HCT116 (cell line): ENCODE data around the gene SDK1. TPM values are rescaled to one million over a fixed set of nuclear protein-coding genes. Genes with fewer than 3 reads are reported as not detected.

Experiments
- ATAC-seq: fragments of 200-7000 bp; cut with Tn5 transposase; 2 replicates; pipeline ENCODE4 v1.9.1; 2020; ENCODE audit warnings: mild to moderate bottlenecking, moderate library complexity
- BruUV-seq: library from RNA; stranded (reverse); fragments of 400-500 nt; replicated peaks from 2 replicates; lab custom pipeline; 2021; lab: Mats Ljungman, UMichigan
- CTCF ChIA-PET: fragments of 300-600 bp; sonication (Branson Sonifier 250); formaldehyde crosslinking; loops from one replicate; lab custom pipeline; 2021; ENCODE audit warnings: antibody characterized with exemption; lab: Charles Lee
- POLR2A ChIA-PET: fragments of 300-600, 350-600 bp; sonication (Branson Sonifier 250); formaldehyde crosslinking; loops from one replicate; lab custom pipeline; 2021; ENCODE audit warnings: antibody characterized with exemption; lab: Charles Lee
- RAD21 ChIA-PET, 2 experiments: fragments of 300-600 bp; sonication (Branson Sonifier 250); formaldehyde crosslinking; loops; one replicate each; lab custom pipeline; 2023; ENCODE audit warnings: low total read pairs in 2 of 2; ENCODE audit not compliant: uncharacterized antibody in 2 of 2, unreplicated experiment in 2 of 2, low non-redundant PET in 1 of 2; lab: Charles Lee
- DNase-seq: peaks from one replicate; pipeline ENCODE4 v3.0.0-alpha.2; 2010; ENCODE audit warnings: low read depth, low spot score
- H2AFZ ChIP-seq: fragments of 200-600 bp; shearing (Covaris generic), sonication (generic); 2 replicates; pipeline ENCODE4 v1.6.1; 2017; ENCODE audit warnings: low read depth, mixed run types, mixed read lengths, antibody characterized with exemption, low read length; ENCODE audit not compliant: poor library complexity, severe bottlenecking
- H3K27ac ChIP-seq: 2 replicates; pipeline ENCODE4 v1.5.1; 2012; ENCODE audit warnings: low read depth, low read length
- H3K27me3 ChIP-seq: fragments of 200-600 bp; sonication (generic); 2 replicates; pipeline ENCODE4 v1.6.1; 2016; ENCODE audit warnings: mixed run types, low read length, mixed read lengths; ENCODE audit not compliant: insufficient read depth
- H3K36me3 ChIP-seq, 2 experiments: fragments of 200-500 bp in 1 of 2; fragments of 200-600 bp in 1 of 2; sonication (Bioruptor generic) in 1 of 2; sonication (generic) in 1 of 2; 2 replicates each; pipeline versions ENCODE4 v1.5.1 to v1.6.1; 2014 to 2016; ENCODE audit warnings: low read length in 2 of 2, inconsistent platforms in 1 of 2, mixed read lengths in 1 of 2, mixed run types in 1 of 2; ENCODE audit not compliant: insufficient read depth in 2 of 2, control insufficient read depth in 1 of 2
- H3K4me1 ChIP-seq, 2 experiments: fragments of 200-600 bp in 1 of 2; sonication (generic) in 1 of 2; 2 replicates each; pipeline versions ENCODE4 v1.5.1 to v1.6.1; 2012 to 2017; ENCODE audit warnings: low read length in 2 of 2, inconsistent platforms in 1 of 2, mild to moderate bottlenecking in 1 of 2, mixed read lengths in 1 of 2, mixed run types in 1 of 2, moderate library complexity in 1 of 2; ENCODE audit not compliant: insufficient read depth in 2 of 2, control insufficient read depth in 1 of 2
- H3K4me2 ChIP-seq: fragments of 200-600 bp; sonication (generic); 2 replicates; pipeline ENCODE4 v1.6.1; 2017; ENCODE audit warnings: mixed run types, low read length, mixed read lengths
- H3K4me3 ChIP-seq, 2 experiments: fragments of 200-600 bp in 1 of 2; sonication (generic) in 1 of 2; replicated peaks in 1 of 2; 2 replicates each; pipeline ENCODE4 v1.5.1; 2011 to 2016; ENCODE audit warnings: low read length in 2 of 2, control low read depth in 1 of 2, low read depth in 1 of 2, mild to moderate bottlenecking in 1 of 2, mixed read lengths in 1 of 2, mixed run types in 1 of 2
- H3K79me2 ChIP-seq: fragments of 200-600 bp; sonication (generic); 2 replicates; pipeline ENCODE4 v1.6.1; 2017; ENCODE audit warnings: mild to moderate bottlenecking, mixed run types, low read length, moderate library complexity, mixed read lengths; ENCODE audit not compliant: insufficient read depth
- H3K9ac ChIP-seq: fragments of 200-600 bp; sonication (generic); 2 replicates; pipeline ENCODE4 v1.6.1; 2016; ENCODE audit warnings: low read length, mixed read lengths
- H3K9me2 ChIP-seq: fragments of 200-600 bp; sonication (generic), shearing (Covaris generic); 2 replicates; pipeline ENCODE4 v1.6.1; 2017; ENCODE audit warnings: mixed run types, mild to moderate bottlenecking, moderate library complexity; ENCODE audit not compliant: insufficient read depth
- H3K9me3 ChIP-seq, 2 experiments: fragments of 200-500 bp in 1 of 2; fragments of 200-600 bp in 1 of 2; sonication (Bioruptor generic) in 1 of 2; sonication (generic) in 1 of 2; 2 replicates each; pipeline ENCODE4 v1.6.1; 2014 to 2017; ENCODE audit warnings: low read length in 2 of 2, mixed read lengths in 2 of 2, inconsistent platforms in 1 of 2, low read depth in 1 of 2, mild to moderate bottlenecking in 1 of 2, mixed run types in 1 of 2, moderate library complexity in 1 of 2; ENCODE audit not compliant: control insufficient read depth in 1 of 2, insufficient read depth in 1 of 2
- H4K20me1 ChIP-seq: fragments of 200-600 bp; sonication (generic), shearing (Covaris generic); 2 replicates; pipeline ENCODE4 v1.6.1; 2017; ENCODE audit warnings: mixed run types, mild to moderate bottlenecking, moderate library complexity; ENCODE audit not compliant: insufficient read depth
- CTCF ChIP-seq, 3 experiments: fragments of 200-600 bp in 1 of 3; sonication (generic) in 1 of 3; IDR thresholded peaks in 2 of 3; conservative IDR thresholded peaks in 1 of 3; 2 replicates each; pipeline ENCODE4 v1.5.1; 2012 to 2017; ENCODE audit warnings: low read depth in 2 of 3, low read length in 2 of 3, antibody characterized with exemption in 1 of 3, borderline replicate concordance in 1 of 3, control low read depth in 1 of 3, mild to moderate bottlenecking in 1 of 3, mixed read lengths in 1 of 3, mixed run types in 1 of 3, moderate library complexity in 1 of 3; ENCODE audit not compliant: insufficient read depth in 1 of 3
- ELF1 ChIP-seq: IDR thresholded peaks from 2 replicates; pipeline ENCODE4 v1.6.1; 2012; ENCODE audit warnings: low read depth, borderline replicate concordance
- EZH2 ChIP-seq: fragments of 200-600 bp; sonication (generic); IDR thresholded peaks from 2 replicates; pipeline ENCODE4 v1.6.1; 2017; ENCODE audit warnings: antibody characterized with exemption, mixed run types
- FOSL1 ChIP-seq: IDR thresholded peaks from 2 replicates; pipeline ENCODE4 v1.6.1; 2012; ENCODE audit warnings: low read depth
- JUND ChIP-seq: IDR thresholded peaks from 2 replicates; pipeline ENCODE4 v1.6.1; 2012
- MAX ChIP-seq: IDR thresholded peaks from 2 replicates; pipeline ENCODE4 v1.6.1; 2012
- POLR2A ChIP-seq: IDR thresholded peaks from 2 replicates; pipeline ENCODE4 v1.7.0; 2011; ENCODE audit warnings: borderline replicate concordance; ENCODE audit not compliant: insufficient read depth, insufficient read length; ENCODE audit errors: extremely low read depth
- POLR2AphosphoS5 ChIP-seq: IDR thresholded peaks from 2 replicates; pipeline ENCODE4 v1.6.1; 2011; ENCODE audit warnings: mild to moderate bottlenecking, low read depth, low read length, moderate library complexity
- RAD21 ChIP-seq: IDR thresholded peaks from 2 replicates; pipeline ENCODE4 v1.6.1; 2012; ENCODE audit warnings: low read depth, mild to moderate bottlenecking
- SIN3A ChIP-seq: IDR thresholded peaks from 2 replicates; pipeline ENCODE4 v1.6.1; 2012; ENCODE audit warnings: low read depth
- SRF ChIP-seq: IDR thresholded peaks from 2 replicates; pipeline ENCODE4 v1.6.1; 2012; ENCODE audit warnings: low read depth
- TCF7L2 ChIP-seq: IDR thresholded peaks from 2 replicates; pipeline ENCODE4 v1.7.0; 2011; ENCODE audit warnings: borderline replicate concordance, inconsistent platforms; ENCODE audit not compliant: insufficient read depth, insufficient read length; ENCODE audit errors: extremely low read depth
- YY1 ChIP-seq: IDR thresholded peaks from 2 replicates; pipeline ENCODE4 v1.6.1; 2011; ENCODE audit warnings: low read length, low read depth, moderate library complexity, mild to moderate bottlenecking; ENCODE audit not compliant: insufficient replicate concordance; ENCODE audit errors: extremely low read depth
- ZFX ChIP-seq: fragments of 450-650 bp; IDR thresholded peaks from 2 replicates; pipeline ENCODE4 v1.6.1; 2017
- ZNF274 ChIP-seq: fragments of 200-500 bp; sonication (Bioruptor generic); IDR thresholded peaks from 2 replicates; pipeline ENCODE4 v1.6.1; 2014; ENCODE audit warnings: mild to moderate bottlenecking, low read depth, low read length, inconsistent platforms
- intact Hi-C: fragments of 100-400 bp; cut with micrococcal nuclease; formaldehyde crosslinking; loops from 2 replicates; pipeline ENCODE4 v1.10.0; 2022
- total RNA-seq: library from RNA; stranded (reverse); gene quantifications from one replicate; pipeline ENCODE4 v1.2.1, GENCODE V29; 2021; ENCODE audit not compliant: unreplicated experiment
- TF ChIP-seq, protein P1 (sequence below): IDR thresholded peaks from 2 replicates; pipeline ENCODE4 v1.6.1; 2011; ENCODE audit warnings: mild to moderate bottlenecking, low read length, moderate library complexity; ENCODE audit not compliant: insufficient replicate concordance; ENCODE audit errors: extremely low read depth
- TF ChIP-seq, protein P2 (sequence below): IDR thresholded peaks from 2 replicates; pipeline ENCODE4 v1.6.1; 2012

Gene SDK1
- total RNA-seq, 1 experiment from 2014 or later: 0.05 TPM

DNA sequence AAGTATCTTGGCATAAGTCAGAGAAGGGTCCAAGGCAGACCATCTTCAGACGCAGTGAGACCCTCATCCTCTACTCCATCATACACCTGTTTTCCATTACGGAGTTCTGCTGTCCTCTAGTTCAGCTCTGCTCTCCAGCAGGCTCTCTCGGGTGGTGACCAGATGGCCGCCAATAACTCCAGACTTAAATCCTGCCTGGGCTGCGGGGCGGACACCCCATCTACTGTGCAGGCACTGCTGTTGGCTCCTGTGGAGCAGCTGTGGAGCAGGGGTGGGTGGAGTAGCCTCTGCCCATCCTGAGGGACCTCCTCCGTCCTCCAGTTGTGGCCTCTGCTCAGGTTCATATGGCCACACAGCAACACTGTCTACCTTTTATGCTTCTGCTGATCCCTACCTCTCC is 608.1 kb downstream of the SDK1 start:
- Histone ChIP-seq H3K79me2 (no peaks in the 10 kb centered on the region), H3K9me3 (no peaks in the 10 kb centered on the region), H3K27me3 (0 out of 2 replicates have a peak, but pooled peaks cover 3% of the 10 kb centered on the region), H3K36me3 (no peaks in the 10 kb centered on the region), H3K9ac (no peak overlapping the region), H3K9me2 (no peaks in the 10 kb centered on the region), H3K4me3 (no peak overlapping the region), H3K4me1 (peaks cover 0 to 9% of the 10 kb centered on the region in 2 experiments; a peak in 2 of 4 replicates), H3K4me2 (no peak overlapping the region), H2AFZ (no peak overlapping the region), H3K27ac (no peak overlapping the region), H4K20me1 (no peaks in the 10 kb centered on the region)
- CTCF ChIA-PET: no interaction called here
- TF ChIP-seq YY1: no peak
- no peak for TF ChIP-seq POLR2A
- TF ChIP-seq SRF: no peak
- no peak for TF ChIP-seq FOSL1
- TF ChIP-seq, protein P1, sequence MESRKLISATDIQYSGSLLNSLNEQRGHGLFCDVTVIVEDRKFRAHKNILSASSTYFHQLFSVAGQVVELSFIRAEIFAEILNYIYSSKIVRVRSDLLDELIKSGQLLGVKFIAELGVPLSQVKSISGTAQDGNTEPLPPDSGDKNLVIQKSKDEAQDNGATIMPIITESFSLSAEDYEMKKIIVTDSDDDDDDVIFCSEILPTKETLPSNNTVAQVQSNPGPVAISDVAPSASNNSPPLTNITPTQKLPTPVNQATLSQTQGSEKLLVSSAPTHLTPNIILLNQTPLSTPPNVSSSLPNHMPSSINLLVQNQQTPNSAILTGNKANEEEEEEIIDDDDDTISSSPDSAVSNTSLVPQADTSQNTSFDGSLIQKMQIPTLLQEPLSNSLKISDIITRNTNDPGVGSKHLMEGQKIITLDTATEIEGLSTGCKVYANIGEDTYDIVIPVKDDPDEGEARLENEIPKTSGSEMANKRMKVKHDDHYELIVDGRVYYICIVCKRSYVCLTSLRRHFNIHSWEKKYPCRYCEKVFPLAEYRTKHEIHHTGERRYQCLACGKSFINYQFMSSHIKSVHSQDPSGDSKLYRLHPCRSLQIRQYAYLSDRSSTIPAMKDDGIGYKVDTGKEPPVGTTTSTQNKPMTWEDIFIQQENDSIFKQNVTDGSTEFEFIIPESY: no peak
- TF ChIP-seq JUND: no peak
- TF ChIP-seq RAD21: no peak
- TF ChIP-seq CTCF (IDR thresholded peaks at IDR 0.05 in 2 of 3, conservative IDR thresholded peaks at IDR 0.05 in 1 of 3; ENCODE audit: borderline replicate concordance in 1 of 3, insufficient read depth in 1 of 3, low read depth in 2 of 3, low read length in 2 of 3): no peak
- TF ChIP-seq EZH2: no peak
- no peak for TF ChIP-seq ZNF274
- no peak for TF ChIP-seq SIN3A
- no peak for TF ChIP-seq POLR2AphosphoS5
- no peak for TF ChIP-seq TCF7L2
- TF ChIP-seq ZFX: no peak
- no peak for TF ChIP-seq MAX
- TF ChIP-seq ELF1: no peak
- TF ChIP-seq, protein P2, sequence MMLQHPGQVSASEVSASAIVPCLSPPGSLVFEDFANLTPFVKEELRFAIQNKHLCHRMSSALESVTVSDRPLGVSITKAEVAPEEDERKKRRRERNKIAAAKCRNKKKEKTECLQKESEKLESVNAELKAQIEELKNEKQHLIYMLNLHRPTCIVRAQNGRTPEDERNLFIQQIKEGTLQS: no peak
- BruUV-seq: no TSS peak
- RAD21 ChIA-PET: no interaction called here
- ATAC-seq: no peak
- DNase-seq: no peak
- intact Hi-C loops: no loop called here
- POLR2A ChIA-PET: no interaction called here
